Activated CD4-positive, alpha-beta T cell treated with anti-CD3 and anti-CD28 coated beads for 36 hours (primary cell): ENCODE results near the gene CNTN2. TPM values are rescaled to one million over a fixed set of nuclear protein-coding genes. Genes with fewer than 3 reads are reported as not detected.

Experiments
- total RNA-seq, 2 experiments: library from RNA; stranded (reverse); gene quantifications; one replicate each; pipeline ENCODE4 v1.2.3, GENCODE V29; 2021

The CNTN2 gene
- total RNA-seq, 2 experiments from 2014 or later = not detected

Other genes starting within 250 kb of the CNTN2 start
- under 1 TPM; 0.33 to 0.48 TPM for gene NFASC, start 172.3 kb upstream of the CNTN2 start, total RNA-seq
- gene TMEM81, start 41.2 kb downstream of the CNTN2 start, total RNA-seq = 1 to 10 TPM; 1.9 to 2.8 TPM
- 10 to 100 TPM; 23.1 to 24.3 TPM for gene RBBP5, start 78.8 kb downstream of the CNTN2 start, total RNA-seq
- gene DSTYK, start 168.5 kb downstream of the CNTN2 start, total RNA-seq = 10 to 100 TPM in 1 of 2 experiments, 1 to 10 TPM in 1; 9.4 to 12.3 TPM
- 10 to 100 TPM; 10.5 to 11.0 TPM for gene TMCC2, start 184.7 kb downstream of the CNTN2 start, total RNA-seq